NK-92 treated with Interleukin-12 subunit alpha and Interleukin-12 subunit beta, amount 100 ng/mL, for 24 hours (cell line): ENCODE results near the gene LSP1.

Experiments used
- DNase-seq: peaks from one replicate; lab custom pipeline; 2025; lab: John Stamatoyannopoulos, UW

Gene LSP1

DNA sequence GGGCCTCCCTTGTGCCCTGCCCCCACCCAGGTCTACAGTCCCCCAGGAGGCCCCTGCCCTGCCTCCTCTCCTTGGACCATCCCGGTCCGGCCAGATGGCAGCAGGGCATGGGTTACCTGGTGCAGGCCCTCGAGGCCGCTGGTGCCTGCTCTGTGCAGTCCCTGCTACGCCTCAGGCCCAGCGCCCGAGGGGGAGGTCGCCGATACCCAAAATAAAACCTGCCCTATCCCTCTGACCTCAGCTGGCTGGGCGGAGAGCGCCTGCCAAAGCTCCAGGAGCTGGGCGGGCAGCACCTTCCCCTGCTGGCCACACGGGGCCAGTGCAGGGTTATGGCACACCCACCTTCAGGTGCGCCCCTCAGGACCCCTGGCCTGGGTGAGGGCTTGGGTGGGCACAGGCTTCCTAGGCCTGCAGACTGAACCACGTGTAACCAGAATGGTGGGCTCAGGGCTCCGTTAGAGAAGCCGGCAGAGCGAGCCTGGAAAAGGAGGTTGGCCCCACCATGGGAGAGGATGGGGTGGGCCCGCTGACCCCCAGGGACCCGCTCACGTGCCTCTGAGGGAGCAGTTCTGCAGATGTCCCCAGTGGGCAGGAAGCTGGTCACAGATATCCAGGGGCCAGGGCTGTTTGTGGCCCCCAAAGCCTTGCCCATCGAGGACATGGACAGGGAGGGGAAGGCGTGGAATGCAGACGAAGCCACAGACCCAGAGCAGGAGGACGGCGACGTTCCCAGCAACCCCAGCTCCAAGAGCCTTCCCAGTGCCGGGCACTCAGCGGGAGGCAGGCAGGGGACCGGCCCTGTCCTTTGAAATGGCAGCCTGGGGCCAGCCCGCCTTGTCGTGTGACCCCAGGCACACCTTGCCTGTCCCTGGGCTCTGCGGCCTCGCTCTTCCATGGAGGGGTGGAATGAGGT, 64.9 kb downstream of the LSP1 start:
- no peak for DNase-seq

DNA sequence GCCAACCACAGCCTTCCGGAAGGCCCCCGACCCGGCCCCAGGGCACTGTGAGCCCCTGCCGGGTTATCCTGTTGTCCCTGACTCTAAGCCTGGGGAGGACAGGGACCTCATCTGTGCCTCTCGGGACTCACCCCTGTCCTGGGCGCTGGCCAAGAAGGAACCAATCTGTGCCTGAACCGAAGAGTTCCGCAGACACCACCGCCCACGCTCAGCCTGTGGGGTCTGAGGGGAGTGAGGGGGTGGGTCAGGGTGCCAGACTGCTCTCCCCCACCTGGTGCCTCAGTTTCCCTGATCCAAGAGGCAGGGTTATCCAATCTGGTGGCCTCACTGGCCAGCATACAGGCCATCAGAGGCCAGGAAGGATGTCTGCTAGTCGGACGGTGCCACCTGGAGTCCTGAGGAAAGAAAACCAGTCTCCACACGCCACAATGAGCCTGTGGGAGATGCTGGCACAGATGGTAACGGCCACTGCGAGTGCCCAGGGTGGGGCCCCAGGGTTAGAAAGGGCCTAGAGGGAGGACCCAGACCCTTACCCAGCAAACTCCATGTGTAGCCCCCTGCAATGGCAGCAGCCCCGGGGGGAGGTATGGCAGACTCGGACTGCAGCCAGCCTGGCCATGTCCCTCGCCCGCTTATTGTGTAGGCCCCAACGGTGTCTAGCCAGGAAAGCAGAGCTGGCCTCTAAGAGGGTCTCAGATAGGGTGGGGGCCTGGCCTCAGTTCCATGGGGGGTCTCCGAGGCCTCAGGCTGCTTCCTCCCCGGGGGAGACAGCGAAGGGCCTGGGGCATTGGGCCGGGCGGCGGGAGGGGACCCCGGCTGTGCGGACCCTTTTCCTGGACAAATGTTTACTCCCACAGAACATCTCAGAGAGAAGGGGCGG, 65.8 kb downstream of the LSP1 start:
- no peak for DNase-seq

DNA sequence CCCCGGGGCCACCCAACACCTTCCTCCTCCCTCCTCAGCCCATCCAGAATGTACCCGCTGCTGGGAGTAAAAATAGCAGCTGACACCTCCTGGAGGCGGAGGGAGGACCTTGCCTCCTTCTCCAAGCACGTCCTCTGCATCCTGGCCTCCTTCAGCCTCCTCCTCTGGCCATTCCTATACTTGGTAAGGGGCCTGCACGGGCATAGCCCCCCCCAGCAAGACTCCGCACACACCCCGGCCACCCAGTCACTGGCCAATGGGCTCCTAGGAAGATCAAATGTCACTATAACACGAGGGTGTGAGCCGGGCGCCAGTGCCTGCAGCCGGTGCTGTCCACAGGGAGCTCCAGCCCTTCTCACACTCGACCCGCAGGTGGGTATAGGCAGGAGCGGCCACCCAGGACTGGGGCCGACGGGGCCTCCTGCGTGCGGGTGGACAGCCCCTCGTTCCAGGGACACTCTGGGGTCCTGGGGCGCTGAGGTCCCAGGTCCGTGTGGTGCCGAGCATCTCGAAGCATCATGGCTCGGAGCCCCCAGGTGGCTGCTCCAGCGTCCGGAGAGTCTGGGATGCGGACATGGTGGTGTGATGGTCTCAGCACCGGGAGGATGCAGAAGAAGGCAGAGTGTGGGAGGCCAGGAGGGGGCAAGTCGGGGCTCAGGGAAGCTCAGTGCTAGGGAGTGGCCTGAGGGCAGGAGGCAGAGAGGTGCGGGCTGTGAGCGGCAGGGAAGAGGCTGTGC, 66.7 kb downstream of the LSP1 start, which contains the start of gene TNNT3:
Gene TNNT3, plus strand, starts transcription at position 313 of the 737 bp plus-strand sequence. CDS start 3,172 bp downstream, outside the sequence.
- DNase-seq: no peak

DNA sequence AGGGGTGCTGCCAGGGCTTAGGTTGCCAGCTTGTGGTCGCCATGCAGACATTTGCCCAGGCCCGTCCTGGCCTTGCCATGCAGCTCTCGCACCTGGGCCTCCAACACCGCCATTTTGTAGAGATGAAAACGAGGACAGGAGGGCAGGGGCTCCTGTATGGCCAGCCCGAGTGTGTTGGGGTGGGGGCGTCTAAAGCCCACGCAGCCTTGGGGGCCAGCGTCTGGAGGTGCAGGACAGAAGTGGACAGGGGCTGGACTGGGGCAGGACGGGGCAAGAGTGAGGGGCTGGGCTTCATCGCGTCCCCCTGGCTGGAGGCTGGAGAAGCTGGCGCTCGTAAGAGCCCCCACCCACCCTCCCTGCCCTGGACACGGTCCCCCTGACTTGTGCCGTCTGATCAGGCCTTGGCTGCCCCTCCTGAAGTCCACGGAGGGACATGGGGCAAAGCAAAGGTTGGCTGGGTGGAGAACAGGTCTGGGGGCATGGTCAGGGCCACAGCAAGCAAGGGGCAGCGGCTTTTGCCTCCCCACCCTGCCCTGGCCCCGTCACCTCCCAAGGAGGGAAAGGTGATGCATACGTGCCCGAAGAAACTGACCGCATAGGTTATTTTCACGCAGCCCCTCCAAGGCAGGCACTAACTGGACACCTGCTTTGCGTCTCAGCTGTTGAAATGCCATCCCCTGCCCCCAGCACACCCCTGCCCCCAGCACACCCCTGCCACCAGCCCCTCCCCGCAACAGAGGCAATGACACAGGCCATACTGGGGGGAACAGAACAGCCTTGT, 67.4 kb downstream of the LSP1 start:
- DNase-seq: no peak

DNA sequence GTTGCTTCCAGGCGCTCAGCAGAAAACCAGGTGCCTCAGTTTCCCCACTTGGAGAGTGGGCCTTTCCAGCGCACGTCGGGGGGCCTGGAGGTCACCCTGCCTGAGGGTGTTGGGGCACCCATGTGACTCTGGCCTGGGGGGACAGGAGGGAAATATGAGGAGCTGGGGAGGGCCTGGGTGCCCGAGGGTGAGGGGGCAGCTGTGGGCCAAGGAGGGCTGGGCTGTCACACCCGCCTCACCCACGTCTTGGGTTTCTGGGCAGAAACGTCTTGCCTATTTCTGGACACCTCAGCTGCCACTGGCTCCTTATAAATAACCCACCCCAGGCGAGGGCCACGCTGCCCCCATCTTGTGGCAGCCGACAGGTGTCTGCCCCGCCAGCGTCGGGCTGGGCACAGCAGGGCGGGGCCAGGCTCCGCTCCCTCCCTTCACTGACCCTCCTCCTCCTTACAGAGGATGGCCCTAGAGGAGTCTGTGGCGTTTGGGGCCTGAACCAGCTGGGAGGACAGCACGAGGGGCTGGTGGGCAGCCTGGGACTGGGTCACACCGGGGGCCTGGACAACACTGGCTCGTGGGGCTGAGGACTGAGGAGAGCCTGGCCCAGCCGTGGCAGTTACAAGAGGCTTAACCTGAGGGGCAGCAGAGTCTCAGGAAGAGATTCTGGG, 68.2 kb downstream of the LSP1 start:
- no peak for DNase-seq

DNA sequence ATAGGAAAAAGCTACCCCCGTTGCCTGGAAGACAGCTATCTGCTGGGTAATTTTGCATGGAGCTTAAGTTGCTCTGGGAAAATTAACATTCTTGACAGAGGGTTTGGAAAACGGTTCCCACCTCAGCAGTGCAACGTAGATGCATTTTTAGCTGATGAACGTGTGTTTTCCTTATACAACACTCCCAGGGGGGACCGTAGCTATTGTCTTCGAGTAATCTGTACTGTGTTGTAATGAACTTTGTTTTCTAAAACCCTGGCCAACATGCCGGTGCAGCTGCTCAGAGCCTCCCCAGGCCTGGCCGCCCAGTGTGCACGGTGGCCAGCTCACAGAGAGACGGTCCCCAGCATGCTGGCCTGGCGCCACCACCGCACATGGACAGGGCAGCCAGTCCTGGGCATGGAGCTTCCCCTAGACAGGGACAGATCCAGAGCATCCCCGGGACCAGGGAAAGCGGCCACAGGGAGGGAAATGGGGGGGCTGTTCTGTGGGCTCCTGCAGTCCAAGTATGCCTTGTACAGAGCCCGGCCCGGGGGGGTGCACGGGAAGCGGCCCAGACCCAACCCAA, 68.8 kb downstream of the LSP1 start:
- no peak for DNase-seq

DNA sequence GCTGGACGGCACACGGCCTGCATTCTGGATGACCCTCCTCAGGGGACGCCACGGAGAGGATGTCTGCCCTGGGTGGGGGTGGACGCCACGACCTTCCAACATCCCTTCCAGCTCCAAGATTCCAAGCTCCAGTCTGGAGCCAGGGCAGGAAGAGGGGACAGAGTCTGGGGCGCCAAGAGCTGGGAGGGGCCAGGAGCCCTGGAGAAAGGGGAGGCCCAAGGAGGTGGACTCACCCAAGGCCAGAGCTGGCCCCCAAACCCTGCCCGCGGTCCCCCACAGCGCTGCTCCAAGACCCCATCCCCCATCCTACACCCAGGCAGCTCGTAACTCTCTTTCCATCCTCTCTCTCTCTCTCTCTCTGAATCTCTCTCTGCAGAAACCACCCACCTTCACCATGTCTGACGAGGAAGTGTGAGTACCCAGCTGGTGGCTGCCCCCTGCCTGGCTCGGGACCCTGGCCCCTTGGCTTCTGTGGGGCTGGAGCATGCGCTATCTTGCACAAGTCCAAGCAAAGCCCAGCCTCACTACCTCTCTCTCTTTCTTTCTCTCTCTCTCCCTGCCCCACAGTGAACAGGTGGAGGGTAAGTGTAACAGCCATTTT, 69.7 kb downstream of the LSP1 start:
- no peak for DNase-seq

DNA sequence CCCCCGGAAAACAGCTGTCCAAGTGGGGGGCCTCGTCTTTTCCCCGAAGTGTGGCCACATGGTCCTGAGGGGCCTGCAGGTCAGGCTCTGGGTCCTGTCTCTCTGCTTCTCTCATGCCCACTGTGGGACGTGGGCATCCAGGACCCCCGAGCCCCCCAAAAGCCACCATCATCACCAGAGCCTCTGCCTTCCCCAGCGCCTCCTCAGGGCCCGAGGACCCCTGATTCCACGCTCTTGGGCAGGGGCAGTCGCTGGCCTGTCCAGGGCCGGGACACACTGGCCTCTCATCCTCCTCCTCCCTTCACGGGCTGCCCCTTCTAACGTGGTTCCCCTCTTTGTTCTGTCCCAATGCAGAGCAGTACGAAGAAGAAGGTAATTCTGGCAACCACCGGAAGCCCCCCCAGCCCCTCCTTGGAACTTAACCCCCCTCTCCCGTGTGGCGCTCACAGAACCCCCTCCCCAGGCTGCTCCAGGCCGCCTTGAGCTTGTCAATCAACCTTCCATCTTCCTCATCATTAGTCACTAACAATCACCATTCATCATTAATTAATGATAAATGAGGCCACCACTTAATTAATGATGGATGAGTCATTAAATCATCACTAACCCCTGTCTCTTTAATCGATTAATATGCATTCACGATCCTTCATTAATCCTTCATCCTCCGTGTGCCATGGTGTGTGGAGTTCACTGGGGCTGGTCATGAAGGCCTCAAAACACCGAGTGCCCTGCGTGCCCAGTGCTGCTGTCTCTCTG, 70.5 kb downstream of the LSP1 start:
- no peak for DNase-seq

DNA sequence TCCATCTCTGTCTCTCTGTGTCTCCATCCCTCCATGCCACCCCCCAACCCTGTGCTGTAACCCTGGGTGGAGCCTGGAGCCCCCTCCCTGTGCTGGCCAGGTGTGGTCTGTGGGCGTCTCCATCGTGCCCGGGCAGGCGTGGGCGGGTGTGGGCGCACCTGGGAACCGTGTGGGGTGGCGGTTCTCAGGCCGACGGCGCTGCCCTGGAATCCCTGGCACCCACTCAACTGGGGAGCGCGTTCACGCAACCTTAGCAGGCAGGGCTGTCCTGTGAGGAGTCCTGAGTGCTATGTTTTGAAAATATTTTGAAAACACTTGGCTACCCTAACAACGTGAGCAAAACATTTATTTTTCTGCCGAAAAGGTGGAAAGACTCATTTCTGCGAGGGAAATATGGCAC, 71.3 kb downstream of the LSP1 start:
- no peak for DNase-seq

DNA sequence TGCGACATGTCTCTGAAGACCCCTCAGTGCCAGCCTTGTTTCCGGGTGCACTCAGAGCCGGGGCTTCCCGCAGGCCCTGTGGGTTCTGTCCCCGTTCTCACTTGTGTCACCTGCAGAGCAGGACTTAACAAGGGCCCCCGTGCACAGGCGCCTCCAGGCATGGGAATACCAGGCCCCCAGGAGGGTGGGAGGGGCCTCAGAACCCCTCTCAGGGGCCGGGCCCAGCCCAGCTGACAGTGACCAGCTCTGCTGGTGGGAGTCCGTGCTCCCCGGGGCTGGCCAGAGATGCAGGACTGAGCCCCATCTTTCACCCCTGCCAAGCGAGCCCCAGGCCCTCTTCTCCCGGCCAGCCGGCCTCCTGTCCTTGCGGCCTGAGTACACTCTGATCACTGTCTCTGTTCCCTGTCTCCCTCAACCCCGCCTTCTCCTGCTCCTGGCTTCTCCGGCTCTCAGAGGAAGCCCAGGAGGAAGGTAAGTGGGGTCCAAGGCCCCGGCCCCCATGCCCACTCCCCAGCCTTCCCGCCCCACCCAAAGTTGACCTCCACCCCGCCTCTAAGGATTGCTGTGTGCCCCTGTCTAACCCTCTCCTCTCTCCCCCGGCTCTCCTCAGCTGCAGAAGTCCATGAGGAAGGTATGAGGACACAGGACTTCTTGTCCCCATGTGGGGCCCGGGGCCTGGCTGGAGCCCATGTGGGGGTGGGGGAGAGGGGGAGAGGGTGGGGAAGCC, 71.9 kb downstream of the LSP1 start:
- DNase-seq: no peak

DNA sequence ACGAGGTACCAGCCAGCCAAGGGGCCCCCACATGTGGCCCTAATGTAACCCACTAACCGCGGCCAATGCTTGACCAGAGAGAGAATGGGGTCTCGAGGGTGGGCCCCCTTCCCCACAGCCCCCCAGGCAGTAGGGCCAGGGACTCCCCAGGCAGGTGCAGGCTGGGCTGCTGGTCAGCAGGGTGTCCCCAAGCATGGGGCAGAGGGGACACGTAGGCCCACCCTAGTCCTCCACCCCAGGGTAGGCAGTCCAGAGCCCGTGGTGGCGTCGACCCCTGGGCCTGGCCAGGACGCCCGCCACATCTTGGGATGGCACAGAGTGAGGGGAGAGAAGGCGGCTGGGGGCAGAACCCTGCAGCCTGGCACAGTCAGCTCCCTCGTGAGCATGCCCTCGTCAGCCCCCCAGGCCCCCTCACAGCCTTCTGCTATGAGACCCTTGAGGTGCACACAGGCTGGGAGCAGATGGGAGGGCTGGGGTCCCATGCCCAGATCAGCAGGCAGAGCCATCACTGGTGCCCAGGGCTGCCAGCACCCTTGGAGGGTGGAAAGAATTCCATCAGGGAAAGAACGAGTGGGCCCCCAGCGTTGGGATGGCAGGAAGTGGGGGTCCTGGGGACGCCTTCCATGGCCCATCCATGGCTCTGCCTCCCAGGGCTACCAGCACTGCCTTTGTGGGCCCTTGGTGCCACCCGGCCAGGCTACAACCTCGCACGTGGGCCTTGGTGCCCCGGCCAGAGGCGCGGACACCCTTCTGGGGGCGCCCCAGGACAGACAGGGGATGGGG, 72.7 kb downstream of the LSP1 start:
- no peak for DNase-seq

DNA sequence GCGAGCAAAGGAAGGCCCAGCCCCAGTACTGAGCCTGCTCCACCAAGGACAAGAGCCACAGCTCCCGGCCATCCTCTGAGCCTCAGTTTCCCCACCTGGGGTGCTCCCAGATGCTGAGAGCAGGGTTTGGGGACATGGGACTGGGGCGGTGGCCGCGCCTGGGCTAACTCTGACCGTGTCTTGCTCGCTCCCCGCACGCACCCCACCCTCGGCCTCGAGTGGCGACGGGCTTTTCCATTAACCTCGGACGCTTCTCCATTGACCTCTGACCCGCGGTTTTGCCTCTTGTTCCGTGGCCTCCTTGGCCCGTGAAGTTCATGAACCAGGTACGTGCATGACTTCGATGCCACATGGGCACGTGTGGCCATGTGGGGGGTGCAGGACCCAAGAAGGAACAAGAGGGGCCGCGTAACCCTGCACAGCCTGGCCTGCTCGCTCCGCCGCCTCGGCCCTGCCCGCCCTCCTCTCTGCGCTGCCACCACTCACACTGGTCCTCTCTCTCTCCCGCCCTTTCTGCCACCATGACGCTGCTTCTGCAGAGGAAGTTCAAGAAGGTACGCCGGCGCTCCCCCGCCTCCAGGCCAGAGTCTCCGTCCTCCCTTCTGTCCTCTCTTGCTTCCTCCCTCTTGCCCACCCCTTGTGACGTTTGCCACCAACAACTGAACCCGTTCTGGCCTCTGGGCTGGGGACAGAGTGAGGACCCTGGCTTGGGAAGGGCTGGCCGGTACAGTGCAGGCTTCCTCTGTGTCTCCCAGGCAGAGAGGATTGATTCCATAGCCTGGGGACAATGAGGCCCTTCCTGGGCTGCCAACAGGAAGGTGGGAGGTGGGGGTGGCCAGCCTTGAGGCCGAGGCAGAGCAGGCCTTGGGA, 73.5 kb downstream of the LSP1 start:
- no peak for DNase-seq

DNA sequence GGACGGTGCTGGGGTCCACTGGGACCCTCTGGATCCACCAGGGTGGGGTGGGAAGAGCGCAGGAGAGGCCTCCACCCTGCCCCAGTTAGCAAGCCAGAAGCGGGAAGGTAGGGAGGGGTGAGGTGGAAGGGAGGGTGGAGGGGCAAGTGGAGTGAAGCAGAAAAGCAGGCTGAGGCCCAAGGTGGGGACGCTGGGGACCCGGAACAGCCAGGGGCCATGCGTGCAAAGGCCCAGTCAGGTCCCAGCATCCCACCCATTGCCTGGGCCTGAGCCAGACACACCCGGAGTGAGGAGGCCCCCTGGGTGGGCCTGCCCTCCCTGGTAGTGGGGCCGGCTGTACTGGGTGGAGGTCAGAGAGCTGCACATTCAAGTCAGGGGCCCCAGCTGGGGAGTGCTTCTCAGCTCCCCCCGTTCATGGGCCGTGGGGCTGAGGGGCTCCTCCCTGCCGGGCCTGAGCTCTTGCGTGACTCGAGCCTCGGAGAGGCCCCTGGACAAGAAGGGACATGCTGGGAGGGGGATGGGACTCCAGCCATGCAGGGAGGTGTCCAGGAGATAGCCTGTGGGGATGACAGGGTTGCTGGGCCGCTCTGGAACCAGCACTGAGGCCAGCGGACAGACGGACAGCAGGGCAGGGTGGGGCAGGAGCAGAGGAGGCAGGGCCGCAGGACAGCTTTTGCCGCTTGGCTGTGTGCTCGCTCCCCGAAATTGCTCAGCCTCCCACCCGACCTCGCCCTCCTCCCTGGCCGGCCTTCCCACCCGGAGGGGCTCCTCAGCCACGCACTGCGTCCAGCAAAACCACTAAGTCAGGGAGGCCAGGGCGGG, 74.4 kb downstream of the LSP1 start:
- DNase-seq: no peak

DNA sequence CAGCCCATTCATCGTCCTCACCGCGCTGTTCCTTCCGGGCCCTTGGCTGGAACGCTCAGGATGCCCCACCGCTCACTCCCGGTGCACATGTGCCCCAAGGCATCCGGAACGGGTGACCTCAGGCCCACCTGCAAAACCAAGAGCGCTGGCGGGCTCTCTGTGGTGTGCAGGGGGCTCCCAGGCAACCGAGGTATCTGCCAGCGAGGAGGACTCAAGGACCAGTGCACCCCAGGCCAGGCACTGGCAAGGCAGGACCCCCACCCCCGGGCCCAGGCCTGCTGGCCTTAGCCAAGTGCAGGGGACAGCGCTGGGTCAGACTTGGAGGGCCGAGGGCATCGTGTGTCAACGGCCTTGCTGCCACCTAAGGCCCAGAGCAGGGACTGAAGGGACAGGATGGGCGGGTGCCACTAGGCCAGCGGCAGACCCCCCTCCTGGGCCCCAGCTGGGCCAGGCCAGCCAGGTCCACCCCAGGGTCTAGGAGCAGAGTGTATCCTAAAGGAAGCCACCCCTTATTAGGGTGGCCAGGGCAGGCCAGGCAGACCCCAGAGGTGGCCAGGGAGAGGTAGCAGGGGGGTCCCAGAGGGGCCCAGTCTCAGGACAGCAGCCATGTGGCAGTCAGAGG, 75.1 kb downstream of the LSP1 start:
- no peak for DNase-seq

DNA sequence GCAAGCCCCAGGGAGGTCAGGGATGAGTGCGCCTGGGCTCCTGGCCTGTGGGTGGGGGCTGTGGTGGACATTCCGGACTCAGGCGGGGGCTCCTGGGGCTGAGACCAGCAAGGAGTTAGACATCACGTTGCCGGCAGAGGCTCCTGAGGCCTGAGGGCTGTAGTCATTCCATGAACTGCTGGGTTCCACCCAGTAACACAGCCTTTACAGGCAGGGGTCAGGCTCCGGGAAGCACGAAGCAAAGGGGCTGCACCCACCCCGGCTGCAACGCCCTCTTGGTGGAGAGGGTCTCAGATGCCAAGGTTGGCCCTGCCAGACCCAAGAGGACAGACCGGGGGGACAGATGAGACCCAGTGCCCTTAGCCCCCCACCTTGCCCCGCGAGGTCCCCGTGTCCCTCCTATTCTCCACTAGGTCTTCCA, 75.6 kb downstream of the LSP1 start:
- no peak for DNase-seq
